Right lobe of liver (tissue), 4 donors: ENCODE data around the gene GSTA4.

ENCODE experiments used
- POLR2A ChIP-seq: fragments of 450-650 bp; IDR thresholded peaks from one replicate; pipeline ENCODE4 v1.6.1; 2017; ENCODE audit warnings: antibody characterized with exemption, mild to moderate bottlenecking
- TF ChIP-seq, protein P1 (sequence below), 4 donors: fragments of 200-600 bp in 3 of 4; fragments of 450-650 bp in 1 of 4; IDR thresholded peaks; one replicate each; pipeline versions ENCODE4 v1.5.1 to v1.8.0; 2016 to 2022; ENCODE audit warnings: antibody characterized with exemption in 4 of 4, mild to moderate bottlenecking in 2 of 4
- donor health status: DM: no; HTN: no; CAD: no.
- donor health status: DM: no; HTN: no; CAD: no.
- donor health status: DM: no; HTN: yes; CAD: no.

DNA sequence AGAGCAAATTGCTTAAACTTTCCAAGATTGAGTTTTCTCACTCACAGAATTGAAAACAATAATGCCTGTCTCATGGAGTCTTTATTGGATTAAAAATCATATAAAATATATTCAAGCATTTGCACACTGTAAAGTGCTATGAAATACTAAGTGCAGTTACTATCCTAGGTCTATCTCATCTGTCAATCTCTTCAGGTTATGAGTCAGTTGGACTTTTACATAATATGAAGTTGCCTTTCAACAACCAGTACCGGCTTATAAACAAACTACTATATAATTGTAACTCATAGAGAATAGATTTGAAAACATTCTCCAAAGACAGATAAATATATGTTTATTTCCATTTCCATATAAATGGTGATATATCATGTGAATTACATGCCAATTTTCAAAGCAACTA lies 20.4 kb upstream of the GSTA4 start:
- TF ChIP-seq, protein P1, sequence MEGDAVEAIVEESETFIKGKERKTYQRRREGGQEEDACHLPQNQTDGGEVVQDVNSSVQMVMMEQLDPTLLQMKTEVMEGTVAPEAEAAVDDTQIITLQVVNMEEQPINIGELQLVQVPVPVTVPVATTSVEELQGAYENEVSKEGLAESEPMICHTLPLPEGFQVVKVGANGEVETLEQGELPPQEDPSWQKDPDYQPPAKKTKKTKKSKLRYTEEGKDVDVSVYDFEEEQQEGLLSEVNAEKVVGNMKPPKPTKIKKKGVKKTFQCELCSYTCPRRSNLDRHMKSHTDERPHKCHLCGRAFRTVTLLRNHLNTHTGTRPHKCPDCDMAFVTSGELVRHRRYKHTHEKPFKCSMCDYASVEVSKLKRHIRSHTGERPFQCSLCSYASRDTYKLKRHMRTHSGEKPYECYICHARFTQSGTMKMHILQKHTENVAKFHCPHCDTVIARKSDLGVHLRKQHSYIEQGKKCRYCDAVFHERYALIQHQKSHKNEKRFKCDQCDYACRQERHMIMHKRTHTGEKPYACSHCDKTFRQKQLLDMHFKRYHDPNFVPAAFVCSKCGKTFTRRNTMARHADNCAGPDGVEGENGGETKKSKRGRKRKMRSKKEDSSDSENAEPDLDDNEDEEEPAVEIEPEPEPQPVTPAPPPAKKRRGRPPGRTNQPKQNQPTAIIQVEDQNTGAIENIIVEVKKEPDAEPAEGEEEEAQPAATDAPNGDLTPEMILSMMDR (IDR thresholded peaks at IDR 0.05): no peak
- TF ChIP-seq POLR2A: no peak
